ENCODE results near the gene VEZF1. TPM values are rescaled to one million over a fixed set of nuclear protein-coding genes. Genes with fewer than 3 reads are reported as not detected.

Gene VEZF1, protein sequence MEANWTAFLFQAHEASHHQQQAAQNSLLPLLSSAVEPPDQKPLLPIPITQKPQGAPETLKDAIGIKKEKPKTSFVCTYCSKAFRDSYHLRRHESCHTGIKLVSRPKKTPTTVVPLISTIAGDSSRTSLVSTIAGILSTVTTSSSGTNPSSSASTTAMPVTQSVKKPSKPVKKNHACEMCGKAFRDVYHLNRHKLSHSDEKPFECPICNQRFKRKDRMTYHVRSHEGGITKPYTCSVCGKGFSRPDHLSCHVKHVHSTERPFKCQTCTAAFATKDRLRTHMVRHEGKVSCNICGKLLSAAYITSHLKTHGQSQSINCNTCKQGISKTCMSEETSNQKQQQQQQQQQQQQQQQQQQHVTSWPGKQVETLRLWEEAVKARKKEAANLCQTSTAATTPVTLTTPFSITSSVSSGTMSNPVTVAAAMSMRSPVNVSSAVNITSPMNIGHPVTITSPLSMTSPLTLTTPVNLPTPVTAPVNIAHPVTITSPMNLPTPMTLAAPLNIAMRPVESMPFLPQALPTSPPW
- total RNA-seq = 10 to 100 TPM; 45.1 to 50.6 (median 47.6) TPM

DNA sequence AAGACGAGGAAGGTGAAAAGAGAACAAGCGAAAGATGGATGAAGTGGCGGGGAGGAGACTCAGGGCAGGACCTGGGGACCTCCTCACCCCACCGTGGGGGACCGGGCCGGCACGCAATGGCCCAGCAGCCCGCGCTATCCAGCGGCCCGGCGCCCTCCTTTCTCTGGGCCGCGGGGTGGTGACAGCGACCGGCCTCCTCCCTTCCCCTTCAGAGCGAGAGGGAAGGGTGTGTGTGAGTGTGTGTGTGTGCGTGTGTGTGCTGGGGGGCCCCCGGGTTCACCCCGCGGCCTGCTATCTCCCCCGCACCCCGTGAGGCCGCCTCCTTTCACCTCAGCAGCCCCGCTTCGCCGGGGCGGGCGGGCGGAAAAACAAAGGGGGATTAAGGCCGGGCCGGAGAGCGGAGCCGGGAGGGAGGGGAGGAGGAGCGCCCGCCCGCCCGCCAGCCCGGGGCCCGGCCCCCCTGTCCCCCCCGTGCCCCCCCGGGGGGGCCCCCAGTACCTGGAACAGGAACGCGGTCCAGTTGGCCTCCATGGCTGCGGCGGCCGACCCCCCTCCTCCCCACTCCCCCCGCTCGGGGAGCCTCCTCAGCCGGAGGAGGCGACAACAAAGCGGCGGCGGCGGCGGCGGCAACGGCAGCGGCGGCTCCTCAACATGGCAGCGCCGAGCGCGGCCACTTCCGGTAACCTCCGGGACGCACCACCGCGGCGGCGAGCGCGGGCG, at the start of gene VEZF1:
TSS of gene VEZF1 (minus strand) at position 674 of the 720 bp plus-strand sequence. CDS start at position 531, 143 bp downstream.
- peak; percentile 54 for ATAC-seq (ENCODE audit: low FRiP score)
- DNase-seq (ENCODE audit: low spot score) = no peak
- TF ChIP-seq CTCF (IDR thresholded peaks at IDR 0.05) = no peak

GRCh38 chr17:58032691-58033415, 44.8 kb upstream of the VEZF1 start:
- TF ChIP-seq CTCF (IDR thresholded peaks at IDR 0.05) = no peak
- DNase-seq (ENCODE audit: low spot score) (no peak), ATAC-seq (ENCODE audit: low FRiP score) (no peak)

DNA sequence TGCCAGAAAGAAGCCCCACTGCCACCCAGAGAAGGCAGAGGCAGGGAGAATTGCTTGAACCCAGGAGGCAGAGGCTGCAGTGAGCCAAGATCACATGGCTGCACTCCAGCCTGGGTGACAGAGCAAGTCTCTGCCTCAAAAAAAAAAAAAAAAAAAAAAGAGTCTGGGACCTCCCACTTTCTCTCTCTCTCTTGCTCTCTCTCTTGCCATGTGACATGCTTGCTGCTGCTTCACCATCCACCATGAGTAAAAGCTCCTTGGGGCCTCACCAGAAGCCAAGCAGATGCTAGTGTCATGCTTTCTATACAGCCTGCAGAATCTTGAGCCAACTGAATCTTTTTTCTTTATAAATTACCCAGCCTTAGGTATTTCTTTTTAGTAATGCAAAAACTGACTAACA, 40.5 kb upstream of the VEZF1 start:
- no peak for TF ChIP-seq CTCF (IDR thresholded peaks at IDR 0.05)
- ATAC-seq (ENCODE audit: low FRiP score) (no peak), DNase-seq (ENCODE audit: low spot score) (no peak)

GRCh38 chr17:58020401-58020800, 32.3 kb upstream of the VEZF1 start:
- DNase-seq (ENCODE audit: low spot score) (no peak), ATAC-seq (ENCODE audit: low FRiP score) (no peak)

DNA sequence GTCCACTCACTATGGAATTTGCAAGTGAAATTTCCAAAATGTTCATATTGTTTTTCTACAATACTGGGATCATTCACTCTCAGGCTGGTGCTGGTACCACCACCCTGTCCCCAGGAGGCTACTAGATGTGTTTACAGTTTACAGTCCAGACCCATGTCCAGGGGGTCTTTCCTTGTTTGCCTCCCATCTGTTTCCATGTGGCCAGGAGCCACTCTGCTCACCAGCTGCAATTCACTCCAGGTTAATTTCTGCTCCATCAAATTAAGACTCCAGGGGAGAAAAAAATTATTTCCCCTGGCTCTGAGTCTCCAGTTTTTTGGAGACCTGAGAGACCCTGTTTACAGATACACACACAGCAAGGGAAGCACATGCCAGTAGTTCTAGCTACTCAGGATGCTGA, 31.5 kb upstream of the VEZF1 start:
- DNase-seq (ENCODE audit: low spot score) (no peak), ATAC-seq (ENCODE audit: low FRiP score) (no peak)
- no peak for TF ChIP-seq CTCF (IDR thresholded peaks at IDR 0.05)

More at GRCh38 chr17:58020401-58020800, 32.3 kb upstream of the VEZF1 start:
- TF ChIP-seq CTCF (IDR thresholded peaks at IDR 0.05) = no peak

- no peak for TF ChIP-seq CTCF (IDR thresholded peaks at IDR 0.05)
- DNase-seq (ENCODE audit: low spot score) (no peak), ATAC-seq (ENCODE audit: low FRiP score) (no peak)
Measured at GRCh38 chr17:58019039-58019438, 31.0 kb upstream of the VEZF1 start.
